Breast epithelium (tissue), 4 donors: ENCODE results near the gene CIAPIN1. TPM values are rescaled to one million over a fixed set of nuclear protein-coding genes. Genes with fewer than 3 reads are reported as not detected.
A peak's percentile ranks its signal among the peaks of the same experiment; 100 is the strongest.

Experiments used
- DNase-seq, 2 donors: peaks; one replicate each; pipeline ENCODE4 v3.0.0-alpha.2; 2019; ENCODE audit warnings: low spot score in 2 of 2
- H3K27ac ChIP-seq, 2 donors: fragments of 200-600 bp; sonication (generic) in 1 of 2; one replicate each; pipeline ENCODE4 v1.5.1; 2016 to 2019; ENCODE audit warnings: mild to moderate bottlenecking in 1 of 2
- H3K27me3 ChIP-seq, 2 donors: fragments of 200-600 bp; sonication (generic) in 1 of 2; one replicate each; pipeline versions ENCODE4 v1.5.1 to v1.6.0; 2017 to 2019; ENCODE audit warnings: control low read depth in 1 of 2, mild to moderate bottlenecking in 1 of 2
- H3K36me3 ChIP-seq: fragments of 200-600 bp; one replicate; pipeline ENCODE4 v1.5.1; 2019
- H3K4me1 ChIP-seq, 2 donors: fragments of 200-600 bp; sonication (generic); one replicate each; pipeline ENCODE4 v1.5.1; 2016 to 2019; ENCODE audit warnings: control low read depth in 1 of 2
- H3K4me3 ChIP-seq, 3 donors: fragments of 200-600 bp; sonication (generic); 1 replicate in 2 of 3; 2 replicates in 1 of 3; pipeline ENCODE4 v1.5.1; 2016 to 2019; ENCODE audit warnings: mild to moderate bottlenecking in 3 of 3, moderate library complexity in 2 of 3
- H3K9me3 ChIP-seq, 2 donors: fragments of 200-600 bp; sonication (generic) in 1 of 2; one replicate each; pipeline ENCODE4 v1.5.1; 2016 to 2019; ENCODE audit warnings: control low read depth in 1 of 2
- CTCF ChIP-seq, 3 donors: fragments of 450-650 bp; IDR thresholded peaks; one replicate each; pipeline ENCODE4 v1.5.1; 2016 to 2017; ENCODE audit warnings: antibody characterized with exemption in 3 of 3, mild to moderate bottlenecking in 3 of 3, moderate library complexity in 3 of 3
- POLR2A ChIP-seq: fragments of 450-650 bp; IDR thresholded peaks from one replicate; pipeline ENCODE4 v1.6.1; 2016; ENCODE audit warnings: antibody characterized with exemption, mild to moderate bottlenecking, moderate library complexity
- POLR2AphosphoS5 ChIP-seq, 3 donors: sonication (generic); formaldehyde crosslinking; IDR thresholded peaks; one replicate each; pipeline ENCODE4 v1.6.1; 2017; ENCODE audit warnings: antibody characterized with exemption in 3 of 3
- intact Hi-C: fragments of 100-400 bp; cut with DNase I; formaldehyde crosslinking; loops from one replicate; pipeline ENCODE4 v1.15.1; 2023; ENCODE audit warnings: low total_unique reads
- total RNA-seq, 3 donors: library from RNA; depleted of rRNA; stranded (reverse); fragments of >200 nt; gene quantifications; one replicate each; pipeline ENCODE4 v1.1.0, GENCODE V29; 2016

Gene CIAPIN1
- total RNA-seq, 3 donors from 2014 or later, result 23.4 to 33.2 (median 28.8) TPM

GRCh38 chr16:57391300-57391699 lies 55.9 kb downstream of the CIAPIN1 start:
- Histone ChIP-seq H3K27me3 (no peaks in the 10 kb centered on the region), H3K4me1 (peaks cover 4 to 11% of the 10 kb centered on the region in 2 donors), H3K4me3 (no peak overlapping the region), H3K9me3 (no peaks in the 10 kb centered on the region), H3K36me3 (no peaks in the 10 kb centered on the region), H3K27ac (peak overlapping the region; percentile 16 to 83)
- no peak for DNase-seq
- intact Hi-C loops, result no loop called here
- TF ChIP-seq POLR2AphosphoS5 (IDR thresholded peaks at IDR 0.05) (no peak), CTCF (IDR thresholded peaks at IDR 0.05) (no peak), POLR2A (no peak)

GRCh38 chr16:57390636-57391295 lies 56.4 kb downstream of the CIAPIN1 start:
- H3K4me3 ChIP-seq, result no peak overlapping the region
- DNase-seq, result no peak
- TF ChIP-seq POLR2A (no peak), CTCF (IDR thresholded peaks at IDR 0.05) (no peak), POLR2AphosphoS5 (IDR thresholded peaks at IDR 0.05) (no peak)
- peak overlapping the region; percentile 16 to 83 for H3K27ac ChIP-seq
- no peaks in the 10 kb centered on the region for H3K27me3 ChIP-seq
- no peaks in the 10 kb centered on the region for H3K9me3 ChIP-seq
- no peaks in the 10 kb centered on the region for H3K36me3 ChIP-seq
- peaks cover 5 to 11% of the 10 kb centered on the region in 2 donors for H3K4me1 ChIP-seq
- intact Hi-C loops, result no loop called here

GRCh38 chr16:57389087-57389468 lies 58.1 kb downstream of the CIAPIN1 start:
- H3K9me3 ChIP-seq, result no peaks in the 10 kb centered on the region
- H3K36me3 ChIP-seq, result no peaks in the 10 kb centered on the region
- H3K4me1 ChIP-seq, result peaks cover 3 to 5% of the 10 kb centered on the region in 2 donors
- intact Hi-C loops, result no loop called here
- TF ChIP-seq CTCF (IDR thresholded peaks at IDR 0.05) (no peak), POLR2A (no peak), POLR2AphosphoS5 (IDR thresholded peaks at IDR 0.05) (no peak)
- no peaks in the 10 kb centered on the region for H3K27me3 ChIP-seq
- DNase-seq, result no peak
- H3K4me3 ChIP-seq, result no peak overlapping the region
- H3K27ac ChIP-seq, result no peak overlapping the region

GRCh38 chr16:57388359-57389086 lies 58.7 kb downstream of the CIAPIN1 start:
- no peaks in the 10 kb centered on the region for H3K27me3 ChIP-seq
- no peaks in the 10 kb centered on the region for H3K36me3 ChIP-seq
- H3K27ac ChIP-seq, result peak overlapping the region in 1 of 2 donors; percentile 70
- DNase-seq, result no peak
- H3K4me3 ChIP-seq, result no peak overlapping the region
- peaks cover 3 to 5% of the 10 kb centered on the region in 2 donors for H3K4me1 ChIP-seq
- TF ChIP-seq POLR2AphosphoS5 (IDR thresholded peaks at IDR 0.05), result no peak
- no peak for TF ChIP-seq CTCF (IDR thresholded peaks at IDR 0.05)
- no peak for TF ChIP-seq POLR2A
- intact Hi-C loops, result no loop called here
- no peaks in the 10 kb centered on the region for H3K9me3 ChIP-seq
